ENCODE data around the gene APOL1. TPM values are rescaled to one million over a fixed set of nuclear protein-coding genes. Genes with fewer than 3 reads are reported as not detected.

APOL1 gene
- total and polyA plus RNA-seq, 10 of the 15 experiments (the other 5 are each of a cell fraction or from before 2014, with no cell fraction given): 9.0 to 42.0 (median 17.6) TPM

DNA sequence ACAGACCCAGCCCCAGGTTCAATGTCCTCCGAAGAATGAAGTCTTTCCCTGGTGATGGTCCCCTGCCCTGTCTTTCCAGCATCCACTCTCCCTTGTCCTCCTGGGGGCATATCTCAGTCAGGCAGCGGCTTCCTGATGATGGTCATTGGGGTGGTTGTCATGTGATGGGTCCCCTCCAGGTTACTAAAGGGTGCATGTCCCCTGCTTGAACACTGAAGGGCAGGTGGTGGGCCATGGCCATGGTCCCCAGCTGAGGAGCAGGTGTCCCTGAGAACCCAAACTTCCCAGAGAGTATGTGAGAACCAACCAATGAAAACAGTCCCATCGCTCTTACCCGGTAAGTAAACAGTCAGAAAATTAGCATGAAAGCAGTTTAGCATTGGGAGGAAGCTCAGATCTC is 14.1 kb downstream of the APOL1 start:
- H3K9me3 ChIP-seq (replicated peaks; ENCODE audit: control insufficient read depth, insufficient read depth, low read length): no peaks in the 10 kb centered on the region
- TSS peak; percentile 91 for BruUV-seq (replicated peaks)
- ChIA-PET CTCF (interaction anchor here (0.7 kb wide), 2 partner anchors 65 to 336 kb away, joined by 3 read pairs; partner anchors contain the start of gene APOL4), SMC1A (ENCODE audit: uncharacterized antibody, unreplicated experiment) (interaction anchor here (0.6 kb wide), 1 partner anchor 85 kb away, joined by 3 read pairs; no protein-coding TSS in a partner anchor), POLR2A (no interaction called here), RAD21 (ENCODE audit: unreplicated experiment) (no interaction called here)
- DNase-seq (ENCODE audit: low read depth, low spot score) (no peak), ATAC-seq (no peak), FAIRE-seq (no peak)
- H3K4me2 ChIP-seq (ENCODE audit: control insufficient read depth, insufficient read depth): no peak overlapping the region
- no peak for TF ChIP-seq RFX5 (IDR thresholded peaks at IDR 0.05; ENCODE audit: low read depth, low read length)
- TF ChIP-seq, protein P1, sequence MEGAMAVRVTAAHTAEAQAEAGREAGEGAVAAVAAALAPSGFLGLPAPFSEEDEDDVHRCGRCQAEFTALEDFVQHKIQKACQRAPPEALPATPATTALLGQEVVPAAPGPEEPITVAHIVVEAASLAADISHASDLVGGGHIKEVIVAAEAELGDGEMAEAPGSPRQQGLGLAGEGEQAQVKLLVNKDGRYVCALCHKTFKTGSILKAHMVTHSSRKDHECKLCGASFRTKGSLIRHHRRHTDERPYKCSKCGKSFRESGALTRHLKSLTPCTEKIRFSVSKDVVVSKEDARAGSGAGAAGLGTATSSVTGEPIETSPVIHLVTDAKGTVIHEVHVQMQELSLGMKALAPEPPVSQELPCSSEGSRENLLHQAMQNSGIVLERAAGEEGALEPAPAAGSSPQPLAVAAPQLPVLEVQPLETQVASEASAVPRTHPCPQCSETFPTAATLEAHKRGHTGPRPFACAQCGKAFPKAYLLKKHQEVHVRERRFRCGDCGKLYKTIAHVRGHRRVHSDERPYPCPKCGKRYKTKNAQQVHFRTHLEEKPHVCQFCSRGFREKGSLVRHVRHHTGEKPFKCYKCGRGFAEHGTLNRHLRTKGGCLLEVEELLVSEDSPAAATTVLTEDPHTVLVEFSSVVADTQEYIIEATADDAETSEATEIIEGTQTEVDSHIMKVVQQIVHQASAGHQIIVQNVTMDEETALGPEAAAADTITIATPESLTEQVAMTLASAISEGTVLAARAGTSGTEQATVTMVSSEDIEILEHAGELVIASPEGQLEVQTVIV (IDR thresholded peaks at IDR 0.05; ENCODE audit: borderline replicate concordance, partially characterized antibody): no peak
- no peak for TF ChIP-seq RB1 (IDR thresholded peaks at IDR 0.05; ENCODE audit: borderline replicate concordance)
- no peak for TF ChIP-seq NFIC (IDR thresholded peaks at IDR 0.05; ENCODE audit: low read depth, low read length)
- TF ChIP-seq MYC (IDR thresholded peaks at IDR 0.05; ENCODE audit: insufficient read depth, insufficient read length, insufficient replicate concordance, low read length, severe bottlenecking): no peak
- no peak for TF ChIP-seq POLR2AphosphoS5 (IDR thresholded peaks at IDR 0.05; ENCODE audit: low read length)
- TF ChIP-seq TCF12 (IDR thresholded peaks at IDR 0.05; ENCODE audit: low read depth, low read length): no peak
- no peak for TF ChIP-seq ZNF217 (IDR thresholded peaks at IDR 0.05)
- TF ChIP-seq CHD2 (IDR thresholded peaks at IDR 0.05; ENCODE audit: borderline replicate concordance, low read depth, low read length): no peak
- TF ChIP-seq TARDBP (IDR thresholded peaks at IDR 0.05; ENCODE audit: borderline replicate concordance): no peak
- H3K9ac ChIP-seq (ENCODE audit: control insufficient read depth, insufficient read depth, low read length): no peak overlapping the region
- H3K36me3 ChIP-seq (ENCODE audit: control insufficient read depth in 2 of 2, insufficient read depth in 2 of 2, low read length in 1 of 2): peaks cover 8 to 9% of the 10 kb centered on the region in 2 experiments; a peak in 3 of 4 replicates
- 100% methylated on average over 4 of the region's 4 CpGs for WGBS (ENCODE audit: insufficient coverage, insufficient replicate concordance, low lambda C conversion rate, missing lambda C conversion rate)
- H3K4me1 ChIP-seq (ENCODE audit: control insufficient read depth, insufficient read depth, low read length): no peaks in the 10 kb centered on the region
- H3K27ac ChIP-seq (ENCODE audit: control insufficient read depth, insufficient read depth): no peak overlapping the region
- no peaks in the 10 kb centered on the region; the same call in 1 of the 2 replicates for H4K20me1 ChIP-seq (ENCODE audit: control insufficient read depth, insufficient read depth)
- in situ Hi-C loops (cut with MboI) (no loop called here), intact Hi-C loops (cut with micrococcal nuclease; ENCODE audit: unreplicated experiment) (no loop called here)
- no peak overlapping the region for H2AFZ ChIP-seq (ENCODE audit: control insufficient read depth, low read depth, low read length)
- no peaks in the 10 kb centered on the region for H3K27me3 ChIP-seq (replicated peaks in 1 of 2; ENCODE audit: control insufficient read depth in 2 of 2, insufficient read depth in 2 of 2, low read length in 1 of 2)
- no peaks in the 10 kb centered on the region for H3K79me2 ChIP-seq (ENCODE audit: control insufficient read depth, insufficient read depth, low read length)
- H3K4me3 ChIP-seq: no peak overlapping the region
